Measurements from ENCODE around the gene NTRK2.

The NTRK2 gene

GRCh38 chr9:84996716-84997115 lies 327.2 kb downstream of the NTRK2 start:
- H3K27ac ChIP-seq: peak overlapping the region; percentile 76
- ChIA-PET CTCF (interaction anchor here (0.6 to 0.9 kb wide), 2 partner anchors 10 to 336 kb away, joined by 3 read pairs; no protein-coding TSS in a partner anchor), POLR2A (ENCODE audit: low non-redundant PET) (no interaction called here)
- DNase-seq (ENCODE audit: low spot score): no peak
- no peak for TF ChIP-seq CTCF (conservative IDR thresholded peaks at IDR 0.05; ENCODE audit: low read depth)

GRCh38 chr9:84997472-84997871 lies 327.9 kb downstream of the NTRK2 start:
- ChIA-PET CTCF (interaction anchor here (0.6 to 0.9 kb wide), 2 partner anchors 9 to 674 kb away, joined by 3 to 6 read pairs; no protein-coding TSS in a partner anchor), POLR2A (ENCODE audit: low non-redundant PET) (no interaction called here)

GRCh38 chr9:84998639-84999038 lies 329.1 kb downstream of the NTRK2 start:
- TF ChIP-seq CTCF (conservative IDR thresholded peaks at IDR 0.05; ENCODE audit: low read depth): no peak
- no peak for DNase-seq (ENCODE audit: low spot score)
- CTCF ChIA-PET: no interaction called here
- POLR2A ChIA-PET (ENCODE audit: low non-redundant PET): no interaction called here
- no peak overlapping the region for H3K27ac ChIP-seq

More at GRCh38 chr9:84997472-84997871, 327.9 kb downstream of the NTRK2 start:
- TF ChIP-seq CTCF (conservative IDR thresholded peaks at IDR 0.05; ENCODE audit: low read depth): no peak
- H3K27ac ChIP-seq: no peak overlapping the region
- no peak for DNase-seq (ENCODE audit: low spot score)

- no peak overlapping the region for H3K27ac ChIP-seq
- ChIA-PET POLR2A (ENCODE audit: low non-redundant PET) (no interaction called here), CTCF (no interaction called here)
- no peak for TF ChIP-seq CTCF (conservative IDR thresholded peaks at IDR 0.05; ENCODE audit: low read depth)
- DNase-seq (ENCODE audit: low spot score): no peak
These were observed 330.3 kb downstream of the NTRK2 start for GRCh38 chr9:84999788-85000187.

- no peak for DNase-seq (ENCODE audit: low spot score)
- no peak for TF ChIP-seq CTCF (conservative IDR thresholded peaks at IDR 0.05; ENCODE audit: low read depth)
- H3K27ac ChIP-seq: no peak overlapping the region
- CTCF ChIA-PET: no interaction called here
- POLR2A ChIA-PET (ENCODE audit: low non-redundant PET): no interaction called here
These were observed 332.4 kb downstream of the NTRK2 start for GRCh38 chr9:85001925-85002324.

- no peak for DNase-seq (ENCODE audit: low spot score)
- ChIA-PET POLR2A (ENCODE audit: low non-redundant PET) (no interaction called here), CTCF (interaction anchor here (0.6 to 0.8 kb wide), 2 partner anchors 203 to 1428 kb away, joined by 3 to 5 read pairs; no protein-coding TSS in a partner anchor)
These were observed 335.4 kb downstream of the NTRK2 start for GRCh38 chr9:85004818-85005413.

More at GRCh38 chr9:85004818-85005413, 335.4 kb downstream of the NTRK2 start:
- no peak for TF ChIP-seq CTCF (conservative IDR thresholded peaks at IDR 0.05; ENCODE audit: low read depth)
- no peak overlapping the region for H3K27ac ChIP-seq
